Common myeloid progenitor, CD34-positive (primary cell): ENCODE results near the gene PTGFR.

Source experiments
- CTCF ChIA-PET: fragments of 350-600 bp; sonication (Branson Sonifier 250); formaldehyde crosslinking; loops from one replicate; lab custom pipeline; 2021; ENCODE audit warnings: antibody characterized with exemption; lab: Charles Lee
- POLR2A ChIA-PET: fragments of 350-600 bp; sonication (Branson Sonifier 250); formaldehyde crosslinking; loops from one replicate; lab custom pipeline; 2021; ENCODE audit warnings: antibody characterized with exemption; lab: Charles Lee
- DNase-seq, 3 donors: peaks; one replicate each; pipeline versions ENCODE4 v3.0.0 to v3.0.0-alpha.2; 2013
- H3K27ac ChIP-seq, 2 experiments: 1 replicate in 1 of 2; 2 replicates in 1 of 2; pipeline ENCODE4 v1.7.0; 2013; ENCODE audit warnings: inconsistent platforms in 2 of 2, low read length in 2 of 2, mild to moderate bottlenecking in 2 of 2, low read depth in 1 of 2, moderate library complexity in 1 of 2; ENCODE audit not compliant: severe bottlenecking in 2 of 2, insufficient read depth in 1 of 2, poor library complexity in 1 of 2
- H3K27me3 ChIP-seq, 5 experiments: replicated peaks in 2 of 5; 1 replicate in 3 of 5; 2 replicates in 2 of 5; pipeline versions ENCODE4 v1.6.1 to v1.7.0; 2013; ENCODE audit warnings: low read length in 4 of 5, mild to moderate bottlenecking in 2 of 5, moderate library complexity in 2 of 5, inconsistent platforms in 1 of 5; ENCODE audit not compliant: insufficient read depth in 5 of 5, control insufficient read depth in 4 of 5
- H3K36me3 ChIP-seq, 4 experiments: 1 replicate in 2 of 4; 2 replicates in 2 of 4; pipeline versions ENCODE4 v1.6.1 to v1.7.0; 2013; ENCODE audit warnings: low read length in 3 of 4, control low read depth in 1 of 4, mild to moderate bottlenecking in 1 of 4; ENCODE audit not compliant: control insufficient read depth in 4 of 4, insufficient read depth in 4 of 4
- H3K4me1 ChIP-seq, 4 experiments: 1 replicate in 3 of 4; 2 replicates in 1 of 4; pipeline versions ENCODE4 v1.6.1 to v1.7.1; 2013; ENCODE audit warnings: low read length in 3 of 4, mild to moderate bottlenecking in 3 of 4, control low read depth in 1 of 4, inconsistent platforms in 1 of 4, moderate library complexity in 1 of 4; ENCODE audit not compliant: control insufficient read depth in 4 of 4, insufficient read depth in 4 of 4; ENCODE audit errors: control extremely low read depth in 1 of 4
- H3K4me3 ChIP-seq, 7 experiments: 1 replicate in 4 of 7; 2 replicates in 3 of 7; pipeline versions ENCODE4 v1.5.1 to v1.7.0; 2013; ENCODE audit warnings: mild to moderate bottlenecking in 7 of 7, low read length in 6 of 7, moderate library complexity in 6 of 7, inconsistent platforms in 2 of 7, low read depth in 2 of 7, control low read depth in 1 of 7; ENCODE audit not compliant: insufficient read depth in 4 of 7, control insufficient read depth in 1 of 7; ENCODE audit errors: extremely low read depth in 1 of 7
- H3K9me3 ChIP-seq, 5 experiments: 1 replicate in 4 of 5; 2 replicates in 1 of 5; pipeline versions ENCODE4 v1.6.1 to v1.7.1; 2013; ENCODE audit warnings: low read length in 4 of 5, mild to moderate bottlenecking in 2 of 5, inconsistent platforms in 1 of 5, low read depth in 1 of 5, moderate library complexity in 1 of 5; ENCODE audit not compliant: control insufficient read depth in 4 of 5, insufficient read depth in 2 of 5; ENCODE audit errors: control extremely low read depth in 1 of 5
- WGBS: methylation state at CpG from one replicate; pipeline ENCODE4 v1.1.5; 2013; ENCODE audit not compliant: insufficient coverage; 5-methylcytosine and 5-hydroxymethylcytosine counted together

The PTGFR gene

GRCh38 chr1:78570539-78570938 is 79.8 kb downstream of the PTGFR start:
- Histone ChIP-seq H3K27me3 (no peaks in the 10 kb centered on the region), H3K9me3 (no peaks in the 10 kb centered on the region), H3K36me3 (no peaks in the 10 kb centered on the region), H3K4me1 (no peaks in the 10 kb centered on the region), H3K27ac (no peak overlapping the region), H3K4me3 (no peak overlapping the region)
- ChIA-PET CTCF (no interaction called here), POLR2A (no interaction called here)
- no peak for DNase-seq
- WGBS = 86% methylated on average over 2 of the region's 2 CpGs

- Histone ChIP-seq H3K4me1 (no peaks in the 10 kb centered on the region), H3K9me3 (no peaks in the 10 kb centered on the region), H3K27me3 (no peaks in the 10 kb centered on the region), H3K27ac (no peak overlapping the region), H3K4me3 (no peak overlapping the region), H3K36me3 (no peaks in the 10 kb centered on the region)
- 98% methylated on average over 6 of the region's 9 CpGs for WGBS
- no peak for DNase-seq
- ChIA-PET POLR2A (no interaction called here), CTCF (no interaction called here)
Measured at GRCh38 chr1:78577257-78578100, 86.7 kb downstream of the PTGFR start.

- no peaks in the 10 kb centered on the region for H3K4me1 ChIP-seq
- no CpG with 5 or more reads among the region's 1 CpG for WGBS
- DNase-seq = no peak
- H3K27me3 ChIP-seq = no peaks in the 10 kb centered on the region
- ChIA-PET CTCF (interaction anchor here (0.6 to 0.7 kb wide), 2 partner anchors 12 to 20 kb away, joined by 3 read pairs; no protein-coding TSS in a partner anchor), POLR2A (no interaction called here)
- H3K9me3 ChIP-seq = no peaks in the 10 kb centered on the region
- H3K36me3 ChIP-seq = no peaks in the 10 kb centered on the region
- H3K27ac ChIP-seq = no peak overlapping the region
- no peak overlapping the region for H3K4me3 ChIP-seq
Measured at GRCh38 chr1:78586572-78586971, 95.8 kb downstream of the PTGFR start.

GRCh38 chr1:78587211-78587610 is 96.4 kb downstream of the PTGFR start:
- ChIA-PET CTCF (no interaction called here), POLR2A (no interaction called here)
- H3K27ac ChIP-seq = no peak overlapping the region
- WGBS = 100% methylated on average over 1 of the region's 1 CpG
- H3K27me3 ChIP-seq = no peaks in the 10 kb centered on the region
- H3K9me3 ChIP-seq = no peaks in the 10 kb centered on the region
- no peaks in the 10 kb centered on the region for H3K36me3 ChIP-seq
- DNase-seq = no peak
- no peak overlapping the region for H3K4me3 ChIP-seq
- no peaks in the 10 kb centered on the region for H3K4me1 ChIP-seq
